Measurements from ENCODE around the gene EIF4G2. TPM values are rescaled to one million over a fixed set of nuclear protein-coding genes. Genes with fewer than 3 reads are reported as not detected.

EIF4G2 gene
- total and polyA plus RNA-seq, 2 experiments from 2014 or later, result 358 to 788 TPM

- 0 out of 2 replicates have a peak, but pooled peaks cover 5% of the 10 kb centered on the region for H4K20me1 ChIP-seq (replicated peaks; ENCODE audit: insufficient read depth)
- H3K4me1 Mint-ChIP-seq, result peaks cover 4% of the 10 kb centered on the region; the same call in 2 of the 3 replicates
- H3K79me2 ChIP-seq (replicated peaks; ENCODE audit: insufficient read depth), result peaks cover 18% of the 10 kb centered on the region
- TF ChIP-seq CTCF (conservative IDR thresholded peaks at IDR 0.05; ENCODE audit: low read depth in 2 of 2) (no peak), REST (IDR thresholded peaks at IDR 0.05; ENCODE audit: unreplicated experiment) (no peak)
- DNase-seq (ENCODE audit: low spot score), result peak; percentile 29
- no peaks in the 10 kb centered on the region for H3K9me3 Mint-ChIP-seq
- peak overlapping the region; percentile 84; the same call in 1 of the 2 replicates for H3K27ac Mint-ChIP-seq
- H2AFZ ChIP-seq, result peak overlapping the region; percentile 84; the same call in 1 of the 2 replicates
- H3K27me3 ChIP-seq (ENCODE audit: insufficient read depth), result no peaks in the 10 kb centered on the region
- H3K4me3 ChIP-seq, result peak overlapping the region; percentile 94
- H3K4me2 ChIP-seq, result peak overlapping the region; percentile 93
- 0 out of 2 replicates have a peak, but pooled peaks cover 3% of the 10 kb centered on the region for H3F3A ChIP-seq (replicated peaks; ENCODE audit: low read depth)
- peak overlapping the region; percentile 70; the same call in 1 of the 2 replicates for H3K27ac ChIP-seq (ENCODE audit: low read depth)
- peaks cover 7% of the 10 kb centered on the region for H3K4me1 ChIP-seq (ENCODE audit: insufficient read depth)
- H3K36me3 ChIP-seq (ENCODE audit: insufficient read depth), result peaks cover 4% of the 10 kb centered on the region; the same call in 1 of the 2 replicates
- peak; percentile 11 for ATAC-seq
- H3K27me3 Mint-ChIP-seq (ENCODE audit: insufficient read depth, low read depth, poor library complexity), result no peaks in the 10 kb centered on the region
- H3K9me2 ChIP-seq (ENCODE audit: insufficient read depth), result no peaks in the 10 kb centered on the region
- H3K4me3 Mint-ChIP-seq, result peak overlapping the region; percentile 96
- H3K36me3 Mint-ChIP-seq (ENCODE audit: low read depth), result peaks cover 11% of the 10 kb centered on the region
These were observed 57.2 kb downstream of the EIF4G2 start for GRCh38 chr11:10751581-10751940.

GRCh38 chr11:10750838-10751580, 57.7 kb downstream of the EIF4G2 start, which contains the start of gene CTR9:
Gene CTR9 (plus strand): TSS chr11:10751246. CDS start chr11:10751413, 167 bp downstream.
- no peaks in the 10 kb centered on the region for H3K27me3 ChIP-seq (ENCODE audit: insufficient read depth)
- H3K9me2 ChIP-seq (ENCODE audit: insufficient read depth), result no peaks in the 10 kb centered on the region
- ATAC-seq (peak; percentile 94), DNase-seq (ENCODE audit: low spot score) (peak; percentile 95)
- H3K4me1 Mint-ChIP-seq, result peaks cover 4% of the 10 kb centered on the region; the same call in 2 of the 3 replicates
- H3K27ac Mint-ChIP-seq, result peak within 1 kb of the TSS; percentile 93
- H4K20me1 ChIP-seq (replicated peaks; ENCODE audit: insufficient read depth), result 0 out of 2 replicates have a peak, but pooled peaks cover 5% of the 10 kb centered on the region
- peak within 1 kb of the TSS; percentile 84; the same call in 1 of the 2 replicates for H2AFZ ChIP-seq
- H3K9me3 Mint-ChIP-seq, result no peaks in the 10 kb centered on the region
- H3K27me3 Mint-ChIP-seq (ENCODE audit: insufficient read depth, low read depth, poor library complexity), result no peaks in the 10 kb centered on the region
- peak within 1 kb of the TSS; percentile 96 for H3K4me3 Mint-ChIP-seq
- H3K4me2 ChIP-seq, result peak within 1 kb of the TSS; percentile 93
- peaks cover 7% of the 10 kb centered on the region for H3K4me1 ChIP-seq (ENCODE audit: insufficient read depth)
- H3K79me2 ChIP-seq (replicated peaks; ENCODE audit: insufficient read depth), result peaks cover 18% of the 10 kb centered on the region
- no peaks in the 10 kb centered on the region for H3K36me3 ChIP-seq (ENCODE audit: insufficient read depth)
- H3K36me3 Mint-ChIP-seq (ENCODE audit: low read depth), result peaks cover 11% of the 10 kb centered on the region
- H3K27ac ChIP-seq (ENCODE audit: low read depth), result peak within 1 kb of the TSS; percentile 93
- 0 out of 2 replicates have a peak, but pooled peaks cover 3% of the 10 kb centered on the region for H3F3A ChIP-seq (replicated peaks; ENCODE audit: low read depth)
- peak within 1 kb of the TSS; percentile 94 for H3K4me3 ChIP-seq
- TF ChIP-seq EZH2 (IDR thresholded peaks at IDR 0.05; ENCODE audit: low read depth, unreplicated experiment) (no peak), REST (IDR thresholded peaks at IDR 0.05; ENCODE audit: unreplicated experiment) (no peak), ETS1 (IDR thresholded peaks at IDR 0.05) (peak; percentile 80), JUNB (IDR thresholded peaks at IDR 0.05; ENCODE audit: unreplicated experiment) (no peak), EZH2phosphoT487 (IDR thresholded peaks at IDR 0.05; ENCODE audit: unreplicated experiment) (no peak), ZNF114 (CRISPR knock-in tag; IDR thresholded peaks at IDR 0.05) (no peak), CTCF (conservative IDR thresholded peaks at IDR 0.05; ENCODE audit: low read depth in 2 of 2) (peak in 1 of 2 experiments; percentile 29; a peak in 1 of 4 replicates), POLR2AphosphoS5 (IDR thresholded peaks at IDR 0.05; ENCODE audit: low read depth) (peak; percentile 85), STAT1 (IDR thresholded peaks at IDR 0.05; ENCODE audit: unreplicated experiment) (no peak)

Data from GM23338 (cell line).